ENCODE data around the gene AMMECR1L.
"Not testable (repeated sequence)": the region's sequence is repeated elsewhere in the genome, so short reads cannot be mapped to it uniquely, and the experiment has no call there.

AMMECR1L gene

GRCh38 chr2:127887082-127887775 lies 1.5 kb upstream of the AMMECR1L start:
- DNase-seq (ENCODE audit: low spot score): no peak

DNA sequence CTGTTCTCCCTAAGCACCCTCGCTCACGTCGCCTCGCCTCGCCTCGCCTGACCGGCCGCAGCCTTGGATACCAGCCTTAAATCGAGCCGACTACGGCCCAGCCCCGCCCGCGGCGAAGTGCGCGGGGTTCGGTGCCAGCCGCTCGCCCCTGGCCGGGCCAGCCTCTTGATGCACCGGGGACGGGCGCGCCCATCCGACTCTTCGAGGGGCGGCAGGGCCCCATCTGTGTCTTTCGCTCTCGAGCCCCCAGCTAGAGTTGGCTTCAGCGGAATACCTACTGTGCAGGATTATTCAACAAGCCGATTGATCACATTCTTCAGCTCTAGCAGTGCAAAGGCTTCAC lies 808 bp upstream of the AMMECR1L start:
- DNase-seq (ENCODE audit: low spot score): not testable (repeated sequence)

DNA sequence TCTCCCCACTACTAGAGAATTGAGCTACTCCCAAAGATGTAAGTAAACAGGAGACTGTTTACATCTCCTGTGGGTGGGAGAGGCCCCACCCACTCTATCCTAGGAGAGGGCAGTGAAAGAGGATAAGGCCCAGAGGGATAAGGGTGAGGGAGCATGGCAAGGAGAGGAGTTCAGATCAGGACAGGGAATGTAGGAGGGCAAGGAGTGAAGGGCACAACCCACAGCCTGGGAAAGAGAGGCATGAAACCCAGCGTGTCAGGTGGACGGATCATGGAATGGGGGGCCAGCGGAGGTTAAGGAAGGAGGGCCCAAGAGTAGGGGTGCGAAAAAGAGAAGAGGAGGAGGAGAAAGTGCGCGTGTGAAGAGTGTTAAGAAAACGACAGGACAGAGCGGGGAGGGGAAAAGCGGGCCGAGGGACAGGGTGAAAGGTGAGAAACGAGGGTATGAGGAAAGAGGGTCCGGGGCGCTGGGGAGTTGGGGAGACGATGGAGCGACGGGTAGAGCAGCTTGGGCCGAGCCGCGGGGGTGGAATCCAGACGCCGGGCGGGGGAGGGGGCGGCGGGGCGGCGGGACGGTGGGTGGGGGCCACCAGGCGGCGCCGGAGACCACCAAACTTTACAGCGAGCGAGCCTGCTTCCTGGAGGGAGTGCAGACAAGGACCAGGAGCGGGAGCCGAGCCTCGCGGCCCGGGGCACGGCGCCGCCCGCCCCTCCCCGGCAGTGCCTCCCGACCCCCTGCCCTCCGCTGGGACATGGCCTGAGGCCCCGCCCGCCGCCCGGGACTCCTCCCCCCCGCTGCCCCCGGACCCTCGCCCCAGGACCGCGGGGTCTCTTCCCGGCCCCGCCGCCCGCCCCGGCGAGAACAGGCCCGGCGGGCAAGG lies 655 bp downstream of the AMMECR1L start:
- not testable (repeated sequence) for DNase-seq (ENCODE audit: low spot score)

- DNase-seq (ENCODE audit: low spot score): no peak
Observed at GRCh38 chr2:127884436-127884835, 1.3 kb downstream of the AMMECR1L start.

DNA sequence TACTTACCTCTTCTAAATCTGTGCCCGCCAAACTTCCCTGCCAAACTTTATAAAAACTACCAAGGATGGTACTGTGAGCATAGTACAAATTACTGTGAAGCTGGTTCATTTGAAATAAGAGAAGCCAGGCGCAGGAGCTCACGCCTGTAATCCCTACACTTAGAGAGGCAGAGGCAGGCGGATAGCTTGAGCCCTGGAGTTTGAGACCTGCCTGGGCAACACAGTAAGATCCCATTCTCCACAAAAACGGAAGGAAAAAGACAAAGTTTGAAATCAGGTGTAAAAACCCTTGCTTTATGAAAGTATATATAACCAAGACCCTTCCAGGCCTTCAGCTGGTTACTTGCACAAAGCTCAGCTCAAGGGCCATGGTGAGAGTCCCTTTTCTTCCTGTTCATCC lies 5.9 kb downstream of the AMMECR1L start:
- DNase-seq (ENCODE audit: low spot score): no peak

DNA sequence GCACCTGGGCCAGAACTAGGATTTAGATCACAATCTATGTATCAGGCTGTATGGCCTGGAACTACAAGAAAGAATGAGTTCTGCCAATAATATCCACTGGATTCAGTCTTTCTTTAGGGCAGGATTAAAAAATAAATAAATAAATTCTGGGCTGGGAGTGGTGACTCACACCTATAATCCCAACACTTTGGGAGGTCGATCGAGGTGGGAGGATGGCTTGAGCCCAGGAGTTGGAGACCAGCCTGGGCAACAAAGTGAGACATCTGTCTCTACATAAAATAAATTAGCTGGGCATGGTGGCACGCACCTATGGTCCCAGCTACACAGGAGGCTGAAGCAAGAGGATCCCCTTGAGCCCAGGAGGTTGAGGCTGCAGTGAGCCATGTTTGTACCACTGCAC lies 8.1 kb downstream of the AMMECR1L start:
- DNase-seq (ENCODE audit: low spot score): no peak

GRCh38 chr2:127877136-127877535 lies 8.6 kb downstream of the AMMECR1L start:
- no peak for DNase-seq (ENCODE audit: low spot score)

GRCh38 chr2:127874378-127875269 lies 11.1 kb downstream of the AMMECR1L start:
- no peak for DNase-seq (ENCODE audit: low spot score)

DNA sequence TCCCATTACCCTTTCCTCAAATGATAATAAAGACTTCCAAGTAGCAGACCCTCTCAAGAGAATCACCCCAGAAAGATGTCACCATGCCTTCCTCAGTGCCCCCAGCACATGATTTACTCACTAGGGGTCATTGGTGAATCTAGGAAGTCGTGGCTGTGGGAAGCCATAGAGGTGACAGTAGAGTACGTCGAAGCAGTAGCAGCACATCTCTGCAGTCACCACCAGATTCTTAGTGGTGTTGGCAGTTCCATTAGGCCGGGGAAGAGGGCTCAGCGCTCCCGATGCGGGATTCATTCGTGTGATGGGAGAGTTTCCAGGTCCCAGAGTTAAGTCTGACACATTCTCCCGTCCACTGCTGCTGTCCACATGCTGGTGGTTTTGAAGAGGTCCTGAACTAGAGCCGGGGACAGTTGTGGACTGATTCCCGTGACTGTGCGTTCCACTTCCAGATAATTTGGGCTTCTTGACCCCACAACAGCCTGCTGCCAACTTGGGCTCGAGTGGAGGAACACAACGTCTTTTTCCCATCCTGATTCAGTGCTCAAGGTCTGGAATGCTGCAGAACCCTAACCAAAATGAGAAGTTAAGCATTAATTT lies 12.0 kb downstream of the AMMECR1L start:
- no peak for DNase-seq (ENCODE audit: low spot score)

DNA sequence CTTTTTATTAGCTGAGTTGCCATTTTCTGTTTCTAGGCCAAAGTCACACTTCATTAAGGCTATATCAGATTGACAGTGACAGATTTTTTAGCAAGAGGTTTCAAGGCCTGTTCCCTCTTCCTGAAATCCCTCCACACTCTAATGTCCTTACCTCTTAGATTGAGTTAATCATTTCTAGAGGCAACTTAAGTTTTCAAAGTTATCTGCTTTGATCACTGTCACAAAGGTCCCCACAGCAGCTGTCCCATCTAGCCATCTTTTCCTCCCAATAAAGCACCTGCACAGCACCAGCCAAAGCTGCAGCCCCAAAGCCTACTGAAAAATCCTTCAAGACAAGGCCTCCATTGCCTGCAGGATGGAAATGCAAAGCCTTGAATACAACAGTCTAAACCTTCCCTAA lies 13.4 kb downstream of the AMMECR1L start:
- DNase-seq (ENCODE audit: low spot score): no peak

GRCh38 chr2:127865926-127866325 lies 19.8 kb downstream of the AMMECR1L start:
- no peak for DNase-seq (ENCODE audit: low spot score)

DNA sequence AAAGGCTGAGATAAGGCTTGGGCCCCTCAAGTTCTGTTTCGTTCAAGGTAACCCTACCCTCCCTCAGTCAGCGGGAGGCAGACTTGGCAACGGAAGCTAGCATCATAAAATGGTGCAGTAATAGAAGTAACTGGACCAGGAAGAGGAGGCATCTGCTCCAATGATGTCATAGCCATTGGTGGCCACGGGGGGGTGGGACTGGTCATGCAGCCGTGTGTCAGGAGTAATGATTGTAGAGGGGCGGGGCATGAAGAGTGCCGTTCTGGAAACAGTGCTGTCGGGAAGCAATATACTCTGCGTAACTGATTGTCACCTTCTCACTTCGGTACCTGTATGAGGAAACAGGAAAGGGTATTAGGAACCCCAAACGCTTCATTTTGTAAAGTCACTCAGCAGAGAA lies 20.9 kb downstream of the AMMECR1L start:
- peak; percentile 16 for DNase-seq (ENCODE audit: low spot score)

GRCh38 chr2:127862228-127862627 lies 23.5 kb downstream of the AMMECR1L start:
- DNase-seq (ENCODE audit: low spot score): no peak

- no peak for DNase-seq (ENCODE audit: low spot score)
Observed at GRCh38 chr2:127860130-127860529, 25.6 kb downstream of the AMMECR1L start.

DNA sequence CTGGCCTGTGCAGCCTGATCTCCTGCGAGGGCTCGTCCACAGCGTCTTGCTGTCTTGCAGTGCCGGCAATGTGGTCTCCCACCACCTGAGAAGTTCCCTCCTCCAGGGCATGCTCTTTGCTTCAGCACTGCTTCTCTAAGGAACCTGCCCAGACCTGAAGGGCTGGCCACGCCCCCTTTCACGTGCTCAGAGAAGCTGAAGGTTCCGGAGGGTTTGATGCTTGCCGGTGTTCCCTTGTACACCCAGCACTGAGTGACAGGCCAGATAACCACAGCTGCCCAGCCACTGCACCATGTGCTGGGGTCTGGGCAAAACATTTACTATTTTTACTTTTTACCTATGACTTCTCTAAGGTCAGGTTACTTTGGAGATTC lies 26.1 kb downstream of the AMMECR1L start:
- DNase-seq (ENCODE audit: low spot score): peak; percentile 28

GRCh38 chr2:127857265-127857808 lies 28.4 kb downstream of the AMMECR1L start:
- peak; percentile 20 for DNase-seq (ENCODE audit: low spot score)

DNA sequence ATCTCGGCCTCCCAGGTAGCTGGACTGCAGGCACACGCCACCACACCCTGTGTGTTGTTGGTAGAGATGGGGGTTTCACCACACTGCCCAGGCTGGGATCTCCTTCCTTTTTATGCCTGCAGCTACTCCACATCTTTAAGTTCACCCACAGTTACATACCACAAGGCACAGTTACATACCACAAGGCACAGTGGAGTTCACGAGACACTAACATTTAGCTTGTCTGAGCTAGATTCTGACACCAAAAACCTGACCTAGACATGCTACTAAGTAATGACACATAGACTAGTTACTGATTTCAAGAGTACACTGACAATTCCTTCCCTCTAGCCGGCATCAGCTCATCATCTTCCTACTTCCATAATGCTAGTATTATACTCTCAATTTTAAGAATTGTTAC lies 32.1 kb downstream of the AMMECR1L start:
- DNase-seq (ENCODE audit: low spot score): no peak

GRCh38 chr2:127852388-127852787 lies 33.4 kb downstream of the AMMECR1L start:
- no peak for DNase-seq (ENCODE audit: low spot score)

GRCh38 chr2:127847931-127848330 lies 37.8 kb downstream of the AMMECR1L start:
- no peak for DNase-seq (ENCODE audit: low spot score)

DNA sequence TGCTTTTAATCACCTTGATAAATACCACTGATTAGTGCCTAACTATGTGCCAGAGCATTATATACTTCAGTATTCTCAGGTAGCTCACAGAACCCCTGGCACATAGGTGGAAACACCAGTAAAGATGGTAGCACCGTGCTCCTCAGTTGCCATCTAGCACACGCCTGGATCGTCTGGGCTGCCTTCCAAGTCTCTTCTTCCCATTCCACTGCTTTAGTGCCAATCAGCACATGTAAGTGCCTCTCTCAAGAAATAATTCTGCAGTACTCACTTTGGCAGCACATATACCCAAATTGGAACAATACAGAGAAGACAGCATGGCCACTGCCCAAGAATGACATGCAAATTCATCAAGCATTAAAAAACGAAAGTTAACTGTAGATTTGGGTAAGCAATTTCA lies 40.8 kb downstream of the AMMECR1L start:
- DNase-seq (ENCODE audit: low spot score): no peak

- DNase-seq (ENCODE audit: low spot score): no peak
Observed at GRCh38 chr2:127843677-127844076, 42.1 kb downstream of the AMMECR1L start.
